Stimulated activated CD8-positive, alpha-beta memory T cell treated with anti-CD3 and anti-CD28 coated beads, Interleukin-2, amount 100 ng/mL, for 48 hours (primary cell): ENCODE measurements around the gene SLC6A19.

ENCODE experiments used
- DNase-seq, 2 donors: peaks; one replicate each; pipeline ENCODE4 v3.0.0-alpha.2; 2020; ENCODE audit warnings: low read depth in 2 of 2

Gene SLC6A19

DNA sequence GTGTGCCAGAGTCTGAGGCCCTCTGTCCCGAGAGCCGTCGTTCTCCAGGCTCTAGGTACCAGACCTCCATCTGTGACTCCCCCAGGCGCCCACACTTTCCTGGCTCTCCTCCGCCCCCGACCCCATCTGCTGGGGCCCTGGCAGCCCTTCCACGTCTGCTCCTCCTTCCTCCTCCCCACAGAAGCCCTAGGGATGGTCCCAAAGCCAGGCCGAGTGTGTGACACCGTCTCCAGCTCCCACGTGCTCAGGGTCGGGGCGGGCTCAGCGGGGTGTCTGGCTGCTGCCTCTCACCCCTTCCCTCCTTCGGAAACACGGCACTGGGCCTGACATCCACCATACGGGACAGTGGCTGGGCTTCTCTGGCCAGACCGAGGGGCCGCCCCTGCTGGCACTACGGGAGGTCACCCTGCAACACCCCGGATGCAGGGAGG lies 20.5 kb upstream of the SLC6A19 start:
- DNase-seq = no peak

DNA sequence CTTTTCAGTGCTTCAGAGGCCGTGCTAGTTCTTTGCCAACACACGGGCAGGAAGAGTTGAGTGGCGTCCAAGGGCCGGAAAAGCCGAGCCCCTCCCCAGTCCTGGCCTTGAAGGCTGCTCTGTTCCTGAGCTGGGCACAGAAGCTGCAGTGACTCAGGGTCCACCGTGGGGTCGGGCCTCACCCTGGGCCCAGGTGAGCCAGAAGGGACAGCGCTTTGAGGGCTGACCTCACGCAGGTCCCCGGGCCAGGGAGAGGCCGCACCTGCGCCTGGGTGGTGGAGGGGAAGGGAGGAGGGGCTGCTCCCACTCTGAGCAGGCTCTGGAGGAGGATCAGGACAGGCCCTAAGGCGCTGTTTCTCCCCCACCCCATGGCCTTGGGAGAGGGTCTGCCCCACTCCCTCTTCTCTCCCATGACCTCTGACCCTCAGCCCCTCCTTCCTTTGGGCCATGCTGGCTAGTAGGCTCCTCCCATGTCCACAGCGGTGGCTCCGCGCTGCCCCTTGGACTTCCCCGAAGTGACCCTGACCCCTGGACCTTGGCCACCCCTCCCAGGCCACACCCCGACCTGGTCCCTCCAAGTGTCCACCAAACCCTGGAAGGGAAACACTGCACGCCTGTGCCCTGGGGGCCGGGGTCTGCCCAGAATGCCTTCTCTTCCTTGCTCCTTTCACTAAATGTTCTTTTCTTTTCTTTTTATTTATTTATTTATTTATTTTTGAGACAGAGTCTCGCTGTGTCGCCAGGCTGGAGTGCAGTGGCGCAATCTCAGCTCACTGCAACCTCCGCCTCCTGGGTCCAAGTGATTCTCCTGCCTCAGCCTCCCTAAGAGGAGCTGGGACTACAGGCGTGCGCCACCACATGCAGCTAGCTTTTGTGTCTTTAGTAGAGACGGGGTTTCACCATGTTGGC lies 19.7 kb upstream of the SLC6A19 start:
- DNase-seq = no peak

DNA sequence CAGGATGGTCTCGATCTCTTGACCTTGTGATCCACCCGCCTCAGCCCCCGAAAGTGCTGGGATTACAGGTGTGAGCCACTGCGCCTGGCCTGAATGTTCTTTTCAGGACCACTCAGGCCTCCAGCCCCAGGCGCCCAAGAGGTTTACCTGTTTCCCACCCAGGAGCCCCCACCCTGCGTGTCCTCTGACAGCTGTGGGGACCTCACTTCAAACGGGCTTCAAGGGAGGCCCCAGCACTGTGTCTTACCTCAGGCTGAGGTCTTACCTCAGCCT lies 19.1 kb upstream of the SLC6A19 start:
- DNase-seq = no peak

DNA sequence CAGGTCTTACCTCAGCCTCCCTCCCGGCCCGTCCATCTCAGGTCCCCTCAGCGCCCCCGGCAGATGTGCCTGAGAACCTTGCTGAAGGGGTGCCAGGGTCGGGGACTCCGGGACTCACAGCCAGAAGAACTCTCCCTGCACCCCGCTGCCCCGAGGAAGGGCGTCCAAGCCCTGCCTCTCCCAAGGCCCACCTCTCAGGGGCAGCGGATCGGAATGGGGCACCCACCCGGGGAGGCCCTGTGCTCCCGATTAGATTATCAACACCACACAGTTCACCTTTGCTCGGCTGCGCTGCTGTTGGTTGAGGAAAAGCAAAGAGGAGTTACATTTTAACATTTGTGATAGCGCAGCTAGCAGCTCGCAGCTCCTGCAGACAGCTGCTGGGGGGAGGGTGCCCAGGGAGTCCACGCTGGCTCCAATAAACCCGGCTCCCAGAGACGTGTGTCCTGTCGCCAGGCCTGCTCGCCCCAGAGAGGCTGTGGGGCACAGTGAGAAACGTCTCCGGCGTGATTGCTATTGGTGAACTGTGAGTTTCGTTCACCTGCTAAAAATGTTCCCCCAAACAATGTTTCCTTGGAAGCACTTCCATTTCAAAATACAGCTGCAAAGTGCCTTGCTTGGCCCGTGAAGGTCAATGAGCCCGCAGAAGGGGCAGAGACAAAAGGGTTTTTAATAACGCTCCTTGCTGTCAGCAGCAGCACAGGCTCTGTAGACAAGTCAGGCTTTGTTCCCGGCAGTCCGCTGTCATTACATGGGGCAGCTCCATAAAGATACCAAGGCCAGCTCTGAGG lies 18.6 kb upstream of the SLC6A19 start:
- DNase-seq = no peak

DNA sequence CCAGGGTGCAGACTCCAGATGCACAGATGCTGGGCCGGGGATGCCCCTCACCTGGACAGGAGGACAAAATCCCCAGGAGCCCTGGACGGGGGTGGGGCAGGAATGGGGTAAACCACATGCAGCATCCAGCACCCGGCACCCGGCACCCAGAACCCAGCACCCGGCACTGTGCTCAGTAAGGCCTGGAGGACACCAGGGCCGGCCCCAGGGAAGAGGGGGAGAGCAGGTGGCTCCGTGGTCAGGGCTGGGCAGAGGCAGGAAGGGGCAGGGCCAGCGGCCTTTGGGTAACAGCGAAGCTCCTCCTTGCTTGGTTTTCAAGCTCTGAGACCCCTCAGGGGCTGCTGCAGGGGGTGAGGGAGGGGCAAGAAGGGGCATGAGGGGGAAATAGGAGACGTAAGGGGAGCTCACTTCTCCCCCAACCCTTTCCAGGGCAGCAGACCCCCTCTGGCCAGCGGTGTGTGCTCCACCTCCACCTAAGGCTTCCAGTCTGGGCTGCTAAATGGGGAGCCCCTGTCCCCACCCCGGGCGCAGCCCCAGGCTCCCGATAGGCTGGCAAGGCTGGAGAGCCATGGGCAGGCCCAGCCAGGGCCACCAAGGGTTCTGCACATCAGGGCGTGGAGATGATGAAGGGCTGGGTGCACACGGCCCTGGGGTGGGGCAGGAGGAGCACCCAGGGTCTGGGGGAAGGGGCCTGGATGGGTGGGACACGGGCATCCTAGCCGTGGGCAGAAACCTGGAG lies 17.8 kb upstream of the SLC6A19 start:
- no peak for DNase-seq

DNA sequence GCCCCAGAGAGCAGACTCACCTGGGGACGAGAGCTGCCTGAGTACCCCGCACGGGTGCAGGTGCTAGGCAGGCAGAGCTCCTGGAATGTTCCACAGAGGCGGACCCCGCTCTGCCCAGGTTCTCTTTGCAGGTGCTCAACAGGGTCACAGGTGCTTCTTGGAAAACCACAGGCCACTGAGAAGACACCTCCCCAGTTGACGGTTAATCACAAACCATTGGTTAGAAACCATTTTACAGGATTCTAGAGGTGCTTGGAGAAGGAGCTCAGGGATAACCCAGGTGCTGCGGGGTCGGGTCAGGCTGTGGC lies 17.3 kb upstream of the SLC6A19 start:
- no peak for DNase-seq

DNA sequence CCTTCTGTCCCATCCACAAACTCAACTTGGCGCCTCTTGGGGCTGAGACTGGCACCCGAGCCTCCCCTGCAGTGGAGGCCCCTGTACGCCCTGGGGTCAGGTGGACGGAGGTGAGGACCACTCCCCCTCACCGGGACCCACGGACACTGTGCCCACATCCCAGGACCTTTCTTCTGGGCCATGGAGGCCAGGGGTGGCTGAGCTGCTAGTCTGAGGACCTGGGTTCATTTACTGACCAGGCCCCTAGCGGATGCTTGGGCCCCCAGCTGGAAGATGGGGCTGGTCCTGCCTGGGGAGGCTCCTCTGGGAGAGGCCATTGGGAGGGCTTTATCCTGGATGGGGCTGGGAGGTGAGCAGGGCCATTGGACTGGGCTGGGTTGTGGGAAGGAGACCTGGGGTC lies 16.9 kb upstream of the SLC6A19 start:
- DNase-seq = no peak

DNA sequence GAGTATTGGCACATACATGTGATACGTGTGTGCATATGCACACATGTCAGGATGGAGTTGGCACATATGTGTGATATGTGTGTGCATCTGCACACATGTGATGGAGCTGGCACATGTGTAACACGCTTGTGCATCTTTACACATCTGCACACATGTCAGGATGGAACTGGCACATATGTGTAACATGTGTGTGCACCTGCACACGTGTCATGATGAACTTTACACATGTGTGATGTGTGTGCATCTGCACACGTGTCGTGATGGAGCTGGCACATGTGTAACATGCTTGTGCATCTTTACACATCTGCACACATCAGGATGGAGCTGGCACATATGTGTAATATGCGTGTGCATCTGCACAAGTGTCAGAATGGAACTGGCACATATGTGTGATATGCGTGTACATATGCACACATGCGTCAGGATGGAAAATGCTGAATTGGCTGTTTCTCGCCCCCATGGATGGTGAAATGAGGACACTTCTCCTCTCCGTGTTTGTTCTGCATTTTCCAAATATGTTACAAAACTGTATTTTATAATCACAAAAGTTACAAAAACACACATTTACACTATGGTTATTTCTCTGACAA lies 16.3 kb upstream of the SLC6A19 start:
- no peak for DNase-seq

DNA sequence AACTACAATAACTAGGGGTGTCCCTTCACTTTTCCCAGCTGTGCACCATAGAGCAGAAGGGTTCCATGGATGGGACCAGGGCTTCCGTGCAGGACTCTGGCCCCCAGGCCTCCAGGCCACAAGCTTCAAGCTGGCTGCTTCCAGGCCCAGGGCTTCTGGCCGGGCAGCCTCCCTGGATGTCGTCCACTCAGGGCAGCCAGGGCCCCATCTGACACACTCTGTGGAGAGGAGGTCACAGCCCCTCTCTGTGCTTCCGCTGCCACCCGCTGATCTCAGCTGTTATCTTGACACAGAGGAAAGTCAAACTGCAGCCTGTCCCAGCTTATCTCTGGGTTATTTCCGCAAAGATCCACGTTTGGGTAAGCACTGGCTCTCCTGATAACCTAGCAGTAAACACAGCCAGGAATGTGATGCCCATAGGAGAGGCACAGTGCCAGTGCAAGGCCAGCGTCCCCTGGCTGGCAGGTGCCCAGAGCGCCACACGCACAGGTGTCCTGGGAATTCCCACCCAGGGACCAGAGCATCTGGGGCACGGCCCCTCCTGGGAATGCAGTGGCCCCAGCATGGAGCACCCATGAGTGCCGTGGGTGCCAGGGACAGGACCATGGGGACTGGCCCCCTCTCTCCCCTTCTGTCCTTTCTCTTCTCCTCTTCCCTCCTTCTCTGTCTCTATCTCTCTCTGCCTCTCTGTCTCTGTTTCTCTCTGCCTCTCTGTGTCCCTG lies 15.6 kb upstream of the SLC6A19 start:
- DNase-seq = no peak

DNA sequence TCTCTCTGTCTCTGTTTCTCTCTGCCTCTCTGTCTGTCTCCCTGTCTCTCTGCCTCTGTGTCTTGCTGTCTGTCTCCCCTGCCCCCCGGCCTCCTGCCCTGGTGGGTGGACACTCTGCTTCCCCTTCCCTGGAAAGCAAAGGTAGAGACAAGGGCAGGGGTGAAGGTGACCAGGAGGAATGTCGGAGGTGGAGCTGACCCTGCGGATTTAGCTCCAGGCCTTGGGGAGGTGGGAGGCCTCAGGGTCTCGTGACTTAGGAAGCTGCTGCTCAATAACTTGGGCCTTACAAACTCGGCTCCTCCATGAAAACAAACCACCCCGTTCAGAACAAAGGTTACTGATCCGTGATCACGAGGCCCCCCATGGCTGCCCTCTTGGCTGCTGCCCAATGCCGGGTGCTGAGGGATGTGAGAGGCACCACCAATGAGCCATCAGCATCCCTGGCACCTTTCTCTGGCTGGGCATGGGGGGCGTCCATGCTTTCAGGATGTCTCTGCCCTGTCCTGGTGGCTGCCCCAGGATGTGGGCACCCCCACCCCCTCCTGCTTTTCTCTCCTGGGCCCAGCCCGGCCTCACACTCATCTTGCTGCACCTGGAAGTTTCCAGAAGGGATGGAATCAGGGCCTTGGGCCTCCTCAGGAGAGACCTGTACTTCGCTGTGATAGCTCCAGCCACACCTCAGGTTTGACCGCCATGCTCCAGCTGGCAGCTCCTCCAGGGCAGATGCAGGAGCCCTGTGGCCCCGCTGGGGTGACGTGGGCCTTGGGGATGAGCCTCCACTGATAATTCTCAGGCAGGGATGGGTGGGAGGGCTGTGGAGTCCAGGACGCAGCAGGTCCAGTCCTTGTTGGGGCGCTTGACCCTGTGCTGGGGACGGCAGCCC lies 14.8 kb upstream of the SLC6A19 start:
- no peak for DNase-seq

DNA sequence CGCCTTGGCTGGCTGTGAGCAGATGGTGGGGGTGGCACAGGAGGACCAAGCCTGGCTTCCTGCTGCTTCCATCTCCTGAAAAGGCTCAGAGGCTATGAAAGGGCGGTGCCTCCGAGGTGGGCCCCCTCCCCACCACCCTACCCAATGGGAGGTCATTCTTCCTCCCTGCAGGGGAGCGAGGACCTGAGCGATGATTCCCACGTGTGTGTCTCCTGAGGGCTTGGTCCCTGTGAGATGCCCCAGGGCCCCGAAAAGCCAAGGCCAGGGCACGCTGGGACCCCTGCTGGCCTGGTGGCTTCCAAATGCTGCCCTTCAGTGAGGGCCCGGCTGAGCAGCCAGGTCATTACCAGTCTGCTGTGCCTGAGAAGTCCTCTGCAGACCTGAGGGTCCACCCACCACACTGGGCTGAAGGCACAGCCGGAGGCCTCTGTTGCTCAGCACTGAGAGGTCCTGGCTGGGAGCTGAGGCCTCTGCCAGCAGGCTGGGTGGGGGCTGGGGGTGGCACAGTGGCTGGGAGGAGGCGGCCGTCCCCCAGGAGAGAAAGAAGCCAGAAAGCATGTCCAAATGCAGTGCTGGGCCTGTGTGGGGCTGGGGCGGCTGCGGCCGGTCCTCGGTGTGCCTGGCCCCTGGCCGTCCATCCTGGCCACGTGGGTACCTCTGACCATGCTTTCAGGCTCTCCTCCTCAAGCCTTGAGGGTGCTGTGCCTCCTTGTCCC lies 14.0 kb upstream of the SLC6A19 start:
- DNase-seq = no peak

DNA sequence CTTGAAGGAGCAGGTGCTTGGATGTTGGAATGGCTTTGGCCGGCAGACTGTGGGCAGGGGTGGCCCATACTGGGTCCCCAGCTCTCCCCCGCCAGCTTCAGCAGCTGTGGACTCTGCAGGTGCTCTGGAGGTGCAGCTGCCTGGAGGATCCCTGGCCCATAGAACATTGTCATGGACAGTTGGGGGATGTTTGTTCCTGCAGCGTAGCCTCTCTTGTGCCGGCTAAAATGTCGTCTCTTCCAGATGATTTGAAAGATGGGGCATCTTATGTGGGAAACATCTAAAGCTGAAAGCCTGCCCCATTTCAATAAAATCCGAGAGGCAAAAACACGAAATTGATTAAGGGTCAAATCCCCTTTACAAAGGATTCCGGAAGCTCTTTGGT lies 13.5 kb upstream of the SLC6A19 start:
- no peak for DNase-seq

DNA sequence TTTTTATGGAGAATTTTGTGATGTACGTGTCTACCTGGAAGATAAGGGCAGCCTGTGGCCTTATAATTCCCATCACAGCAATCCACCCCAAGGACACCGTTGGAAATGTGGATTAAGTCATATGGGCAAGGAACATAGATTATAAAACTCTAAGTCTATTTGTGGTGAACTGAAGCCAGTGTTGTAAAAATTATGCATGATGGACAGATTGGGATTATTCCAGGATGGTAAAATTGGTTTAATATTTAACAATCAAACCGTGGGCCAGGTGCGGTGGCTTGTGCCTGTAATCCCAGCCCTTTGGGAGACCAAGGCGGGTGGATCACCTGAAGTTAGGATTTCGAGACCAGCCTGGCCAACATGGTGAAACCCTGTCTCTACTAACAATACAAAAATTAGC lies 12.9 kb upstream of the SLC6A19 start:
- DNase-seq = no peak

DNA sequence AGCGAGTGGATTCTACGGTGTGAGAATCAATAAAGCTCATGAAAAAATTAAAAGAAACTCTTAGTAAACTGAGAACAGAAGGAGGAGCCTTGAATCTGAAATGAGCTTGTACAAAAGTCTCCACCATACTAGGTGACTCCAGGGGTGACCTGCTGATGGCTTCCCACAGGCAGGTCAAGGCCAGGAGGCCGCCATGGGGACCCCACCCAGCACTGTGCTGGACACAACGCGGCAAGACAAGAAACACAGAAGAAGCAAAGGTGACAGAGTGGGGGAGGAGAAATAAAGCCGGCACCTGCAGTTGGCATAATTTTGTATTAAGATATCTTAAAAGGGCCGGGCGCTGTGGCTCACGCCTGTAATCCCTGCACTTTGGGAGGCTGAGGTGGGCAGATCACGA lies 12.1 kb upstream of the SLC6A19 start:
- no peak for DNase-seq

DNA sequence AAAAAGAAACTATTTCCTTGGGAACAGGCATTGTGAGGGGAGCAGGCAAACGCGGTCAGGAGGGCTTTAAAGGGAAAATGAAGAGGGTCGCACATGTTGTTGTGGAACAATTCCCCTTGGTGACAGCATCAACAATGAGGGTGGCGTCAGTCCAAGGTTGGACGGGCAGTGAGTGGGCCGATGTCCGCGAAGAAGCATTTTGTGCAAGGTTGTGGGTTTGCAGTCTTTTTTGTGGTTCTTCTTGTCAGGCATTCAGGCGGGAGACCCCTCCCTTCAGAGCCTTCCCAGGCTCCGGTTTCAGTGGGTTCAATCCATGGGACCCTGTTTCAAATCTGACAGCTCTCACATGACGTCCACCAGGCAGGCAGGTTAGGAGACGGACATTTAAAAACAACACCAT lies 11.1 kb upstream of the SLC6A19 start:
- DNase-seq = no peak

DNA sequence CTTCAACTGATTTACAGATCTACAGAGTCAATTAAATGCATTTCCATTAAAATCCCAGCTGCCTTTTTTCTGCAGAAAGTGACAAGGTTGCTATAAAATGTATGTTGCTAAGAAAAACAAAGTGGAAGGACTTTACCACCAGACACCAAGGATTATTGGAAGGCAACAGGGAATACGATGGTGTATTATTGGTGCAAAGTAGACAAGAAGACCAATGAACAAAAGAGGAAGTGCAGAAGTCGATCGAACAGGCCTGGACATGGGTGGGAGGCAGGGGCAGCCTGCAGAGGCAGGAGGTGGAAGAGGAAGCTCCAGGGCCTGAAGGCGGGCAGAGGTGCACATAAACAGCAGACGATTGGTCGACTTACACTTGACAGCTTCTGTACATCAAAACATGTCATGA lies 10.6 kb upstream of the SLC6A19 start:
- no peak for DNase-seq

DNA sequence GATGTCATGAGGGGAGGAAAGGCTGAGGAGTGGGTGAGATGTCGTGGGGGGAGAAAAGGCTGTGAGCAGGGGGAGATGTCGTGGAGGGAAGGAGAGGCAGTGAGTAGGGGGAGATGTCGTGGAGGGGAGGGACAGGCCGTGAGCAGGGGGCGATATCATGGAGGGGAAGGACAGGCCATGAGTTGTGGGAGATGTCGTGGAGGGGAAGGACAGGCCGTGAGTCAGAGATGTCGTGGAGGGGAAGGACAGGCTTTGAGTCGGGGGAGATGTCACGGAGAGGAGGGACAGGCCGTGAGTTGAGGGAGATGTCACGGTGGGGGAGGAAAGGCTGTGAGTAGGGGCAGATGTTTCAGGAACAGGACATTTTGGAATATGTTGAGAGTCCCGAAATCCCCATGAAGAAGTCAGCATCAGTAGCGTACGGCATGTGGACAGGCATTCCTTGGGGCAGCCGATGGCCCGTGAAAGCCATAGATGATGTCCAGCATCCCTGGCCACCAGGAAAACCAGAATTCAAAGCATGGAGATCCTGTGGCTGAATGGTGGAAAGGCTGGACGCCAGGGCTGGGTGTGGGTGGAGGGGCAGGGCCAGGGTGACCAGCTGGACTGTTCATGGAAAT lies 8.3 kb upstream of the SLC6A19 start:
- no peak for DNase-seq

DNA sequence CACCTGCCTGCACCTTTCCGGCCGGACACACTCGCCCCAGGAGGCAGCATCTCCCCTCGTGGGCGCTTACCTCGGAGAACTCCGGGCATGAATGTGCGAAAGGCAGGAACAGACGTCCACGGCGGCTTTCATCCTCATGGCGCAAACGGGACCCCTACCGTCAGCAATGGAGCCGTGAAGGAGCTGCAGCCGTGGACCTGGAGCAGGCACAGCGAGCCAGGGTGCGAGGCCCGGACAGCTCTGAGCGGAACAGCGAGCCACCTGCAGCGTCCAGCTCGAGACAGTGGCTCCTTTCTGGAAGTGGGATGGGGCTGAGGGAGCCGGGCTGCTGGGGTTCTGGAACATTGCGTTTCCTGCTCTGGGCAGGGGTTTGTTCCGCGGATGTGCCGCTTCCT lies 7.8 kb upstream of the SLC6A19 start:
- DNase-seq = no peak

DNA sequence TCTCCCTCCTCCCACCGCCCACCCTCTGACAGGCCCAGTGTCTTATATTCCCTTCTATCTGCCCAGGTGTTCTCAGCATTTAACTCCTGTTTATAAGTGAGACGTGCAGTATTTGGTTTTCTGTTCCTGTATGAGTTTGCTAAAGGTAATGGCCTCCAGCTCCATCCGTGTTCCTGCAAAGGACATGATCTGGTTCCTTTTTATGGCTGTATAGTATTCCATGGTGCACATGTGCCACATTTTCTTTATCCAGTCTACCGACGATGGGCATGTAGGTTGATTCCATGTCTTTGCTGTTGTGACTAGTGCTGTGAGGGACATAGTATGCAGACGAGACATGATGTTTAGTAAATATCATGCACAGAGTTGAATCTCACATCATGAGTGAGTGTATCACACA lies 7.0 kb upstream of the SLC6A19 start:
- no peak for DNase-seq

DNA sequence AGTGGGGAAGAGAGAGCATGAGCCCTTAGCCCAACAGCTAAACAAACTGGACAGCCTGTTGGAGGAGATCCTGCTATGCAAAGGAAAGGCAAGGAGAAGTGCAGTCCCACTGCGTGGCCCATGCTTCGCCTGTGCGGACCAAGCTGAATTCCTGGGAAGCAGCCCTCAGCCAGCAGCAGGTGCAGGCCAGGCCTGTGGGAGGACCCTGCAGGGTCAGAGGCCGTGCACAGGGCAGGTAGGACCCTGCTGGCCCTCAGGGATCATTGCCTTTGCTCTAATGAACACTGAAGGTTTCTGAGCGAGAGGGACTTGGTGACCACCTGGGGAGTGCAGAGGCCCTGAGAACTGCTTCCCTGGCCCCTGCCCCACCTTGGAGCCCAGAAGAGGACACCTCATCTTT lies 6.0 kb upstream of the SLC6A19 start:
- no peak for DNase-seq
